Measurements from ENCODE around the gene CCDC80.

CCDC80 gene

DNA sequence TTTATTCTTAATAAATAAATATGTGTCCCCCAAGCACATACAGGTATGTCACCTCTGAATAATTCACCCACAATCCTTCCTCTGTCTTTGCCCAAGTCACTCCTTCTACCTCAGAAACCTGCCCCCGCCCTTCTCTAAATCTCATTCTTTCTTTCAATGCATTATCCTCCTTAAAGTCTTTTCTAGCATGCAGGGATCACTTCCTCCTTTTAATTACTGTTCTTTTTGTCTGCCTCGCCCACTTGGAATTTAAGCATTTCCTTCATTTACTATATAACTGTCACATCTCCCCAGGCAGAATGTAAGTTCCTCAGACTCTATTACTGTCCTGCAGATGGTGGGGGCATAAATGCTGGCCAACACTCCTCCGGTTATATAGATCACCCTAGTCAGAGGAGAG is 7.8 kb downstream of the CCDC80 start:
- DNase-seq = no peak

DNA sequence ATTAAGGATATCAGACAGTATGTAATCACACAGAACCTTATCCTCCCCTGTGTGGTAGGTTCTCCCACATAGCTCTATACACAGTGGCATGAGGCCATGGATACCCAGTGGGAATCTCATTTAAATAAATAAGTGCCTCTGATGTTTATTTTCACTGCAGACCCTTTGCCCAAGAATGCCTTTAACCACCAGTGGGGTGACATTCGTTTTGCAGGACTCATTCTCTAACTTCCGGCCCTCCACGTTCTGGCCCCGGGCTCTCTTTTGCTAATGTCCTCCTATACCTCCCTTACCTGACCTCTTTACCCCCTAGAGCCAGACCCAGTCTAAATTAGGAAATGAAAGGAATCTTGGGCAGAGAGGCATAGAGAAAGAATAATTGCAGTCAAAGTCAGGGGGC is 8.3 kb downstream of the CCDC80 start:
- no peak for DNase-seq

GRCh38 chr3:112631257-112631656 is 9.7 kb downstream of the CCDC80 start:
- DNase-seq = no peak

- DNase-seq = no peak
Measured at GRCh38 chr3:112629425-112629824, 11.5 kb downstream of the CCDC80 start.

GRCh38 chr3:112627919-112628466 is 12.9 kb downstream of the CCDC80 start:
- no peak for DNase-seq

GRCh38 chr3:112627419-112627818 is 13.5 kb downstream of the CCDC80 start:
- no peak for DNase-seq

- no peak for DNase-seq
Measured at GRCh38 chr3:112623717-112624116, 17.2 kb downstream of the CCDC80 start.

- no peak for DNase-seq
Measured at GRCh38 chr3:112623213-112623612, 17.7 kb downstream of the CCDC80 start.

DNA sequence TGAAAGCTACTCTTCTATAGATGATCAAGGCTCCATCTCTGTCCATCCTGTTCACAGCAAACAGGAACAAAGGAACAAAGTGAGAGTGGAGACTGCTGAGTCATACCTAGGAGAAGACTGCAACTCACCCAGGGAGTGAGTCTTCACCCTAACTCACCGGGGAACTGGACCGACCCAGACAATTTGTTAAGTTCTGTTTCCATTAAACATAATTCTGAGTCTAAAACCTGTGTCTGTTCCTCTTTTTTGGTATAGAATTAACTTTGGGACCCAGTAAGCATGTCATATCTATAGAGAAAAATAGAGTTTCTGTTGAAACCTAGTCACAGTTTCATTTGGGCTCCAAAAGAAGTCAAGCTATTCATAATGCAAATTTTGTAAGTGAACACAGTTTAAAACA is 21.6 kb downstream of the CCDC80 start:
- no peak for DNase-seq

- DNase-seq = no peak
Measured at GRCh38 chr3:112617285-112617684, 23.7 kb downstream of the CCDC80 start.

GRCh38 chr3:112615989-112616731 is 24.8 kb downstream of the CCDC80 start:
- no peak for DNase-seq

DNA sequence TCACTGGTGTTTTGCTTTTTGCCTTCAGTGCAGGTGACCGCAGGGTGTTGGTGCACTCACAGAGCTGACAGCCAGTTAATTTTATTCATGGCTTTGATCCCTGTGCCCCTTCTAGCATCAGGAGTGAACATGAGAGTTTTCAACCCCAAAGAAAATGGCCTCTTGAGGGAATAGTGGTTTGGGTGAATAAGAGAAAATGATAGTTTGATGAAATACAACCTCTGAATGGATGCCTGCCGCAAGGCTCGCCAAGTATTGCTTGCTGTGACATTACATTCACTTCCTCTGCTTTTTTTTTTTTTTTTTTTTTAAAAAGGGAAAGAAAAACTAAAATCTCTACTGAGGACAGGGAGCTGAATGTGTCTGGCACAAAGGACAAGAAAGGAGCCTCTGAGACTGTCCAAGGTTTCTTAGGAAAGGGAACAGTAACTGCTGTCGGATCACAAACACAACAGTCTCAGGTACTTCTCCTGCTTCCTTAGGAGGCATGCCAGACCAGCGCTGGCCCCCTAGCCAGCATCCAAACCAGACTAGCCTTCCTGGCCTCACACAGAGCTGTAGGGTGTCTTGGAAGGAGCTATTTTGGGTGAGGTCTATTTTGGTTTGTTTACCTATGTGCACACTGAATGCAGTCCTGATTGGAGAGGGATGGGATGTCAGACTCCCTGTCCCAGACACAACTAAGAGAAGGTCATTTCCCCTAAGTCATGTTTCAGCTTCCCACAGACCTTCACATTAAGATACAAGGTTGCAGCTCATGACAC is 29.0 kb downstream of the CCDC80 start:
- DNase-seq = no peak

GRCh38 chr3:112610121-112610520 is 30.8 kb downstream of the CCDC80 start:
- no peak for DNase-seq

DNA sequence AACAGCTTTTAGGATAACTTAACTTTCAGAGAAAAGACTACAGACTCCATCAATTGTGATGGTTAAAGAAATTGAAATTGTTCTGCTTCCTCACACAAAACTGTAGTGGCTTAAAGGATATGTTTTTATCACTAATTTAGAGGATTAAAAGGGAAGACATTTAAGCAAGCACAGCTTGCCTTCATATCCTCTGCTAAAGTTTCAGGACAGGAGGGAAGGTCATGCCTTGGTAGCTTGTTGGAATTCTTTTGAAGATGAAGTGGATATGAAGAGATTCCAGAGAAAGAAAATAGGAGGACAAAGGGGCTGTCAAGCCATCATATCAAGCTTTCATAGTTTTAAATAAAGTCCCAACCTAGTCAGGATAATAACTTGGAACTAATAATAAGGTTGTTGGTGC is 33.1 kb downstream of the CCDC80 start:
- no peak for DNase-seq

GRCh38 chr3:112606098-112606497 is 34.8 kb downstream of the CCDC80 start:
- no peak for DNase-seq

DNA sequence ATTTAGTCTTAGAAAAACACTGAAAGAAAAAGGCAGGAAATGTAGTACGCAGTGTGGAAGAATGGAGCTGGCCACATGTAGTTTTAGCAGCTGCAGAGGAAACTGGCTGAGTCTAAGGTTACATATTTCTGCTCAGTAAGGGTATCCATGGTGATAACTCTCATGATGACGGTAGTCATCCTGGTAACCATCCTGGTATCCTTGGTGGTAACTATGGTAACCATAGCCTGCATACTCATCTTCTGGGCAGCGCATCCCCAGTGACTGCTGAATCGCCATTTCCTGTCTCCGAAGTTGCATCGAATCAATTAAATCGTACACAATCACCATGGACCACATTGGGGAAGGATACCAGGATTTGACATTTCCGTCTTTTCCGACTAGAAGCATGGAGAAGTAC is 35.7 kb downstream of the CCDC80 start:
- DNase-seq = no peak

DNA sequence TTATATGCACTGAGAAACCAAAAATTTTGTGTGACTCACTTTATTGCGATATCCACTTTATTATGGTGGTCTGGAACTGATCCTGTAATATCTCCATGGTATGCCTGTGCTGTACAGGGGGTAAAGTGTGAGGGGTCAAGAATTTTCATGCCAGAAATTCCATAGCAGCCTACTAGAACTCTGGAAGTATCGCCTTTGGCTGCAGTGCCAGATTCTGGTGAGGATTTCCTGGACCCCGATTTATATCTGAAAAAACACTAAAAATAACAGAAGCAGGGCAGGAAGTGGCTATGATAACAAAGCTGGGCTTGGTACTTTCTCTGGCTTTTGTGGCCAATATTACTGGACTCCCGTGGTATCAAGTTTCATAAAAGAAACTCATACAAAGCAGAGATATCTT is 36.4 kb downstream of the CCDC80 start:
- no peak for DNase-seq

DNA sequence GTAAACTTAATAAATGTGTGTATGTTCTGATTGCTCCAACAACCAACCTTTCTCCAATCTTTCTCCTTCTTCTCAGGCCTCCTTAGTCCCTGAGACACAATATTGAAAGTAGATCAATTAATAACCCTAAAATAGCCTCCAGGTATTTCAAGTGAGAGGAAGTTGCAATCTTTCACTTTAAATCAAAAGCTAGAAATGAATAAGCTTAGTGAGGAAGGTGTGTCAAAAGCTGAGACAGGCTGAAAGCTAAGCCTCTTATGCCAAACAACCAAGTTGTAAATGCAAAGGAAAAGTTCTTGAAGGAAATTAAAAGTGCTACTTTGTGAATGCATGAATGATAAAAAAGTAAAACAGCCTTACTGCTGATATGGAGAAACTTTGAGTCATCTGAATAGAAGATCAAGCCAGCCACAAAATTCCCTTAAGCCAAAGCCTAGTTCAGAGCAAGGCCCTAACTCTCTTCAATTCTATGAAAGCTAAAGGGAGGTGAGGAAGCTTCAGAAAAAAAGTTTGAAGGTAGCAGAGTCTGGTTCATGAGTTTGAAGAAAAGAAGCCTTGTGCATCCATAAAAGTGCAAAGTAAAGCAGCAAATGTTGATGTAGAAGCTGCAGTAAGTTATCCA is 38.6 kb downstream of the CCDC80 start:
- no peak for DNase-seq

GRCh38 chr3:112598731-112599130 is 42.2 kb downstream of the CCDC80 start:
- no peak for DNase-seq

- no peak for DNase-seq
Measured at GRCh38 chr3:112597945-112598344, 43.0 kb downstream of the CCDC80 start.

- no peak for DNase-seq
Measured at GRCh38 chr3:112594856-112595255, 46.1 kb downstream of the CCDC80 start.

- DNase-seq = no peak
Measured at GRCh38 chr3:112593258-112593657, 47.7 kb downstream of the CCDC80 start.

GRCh38 chr3:112587336-112587735 is 53.6 kb downstream of the CCDC80 start:
- no peak for DNase-seq

DNA sequence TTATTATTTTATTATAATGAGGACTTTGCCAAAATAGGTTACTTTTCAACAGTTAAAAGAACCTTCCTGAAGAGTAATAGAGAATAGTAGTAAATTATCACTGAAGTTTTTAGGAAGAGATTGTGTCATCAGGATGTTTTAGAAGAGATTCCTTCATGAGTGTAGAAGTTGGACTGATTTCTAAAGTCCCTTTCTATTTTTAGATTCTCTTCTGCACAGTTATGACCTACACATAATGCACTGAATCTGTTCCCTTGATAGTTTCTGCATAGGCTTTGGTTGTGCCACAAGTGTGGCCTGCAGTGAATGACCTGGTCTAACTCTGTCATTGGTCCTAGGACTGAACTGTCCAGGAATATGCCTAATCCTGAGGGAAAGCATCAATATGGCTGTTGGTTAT is 55.2 kb downstream of the CCDC80 start:
- DNase-seq = no peak
